NCI-H1930 (cell line): ENCODE results near the gene ZMYND12.
"Not testable (repeated sequence)": the region's sequence is repeated elsewhere in the genome, so short reads cannot be mapped to it uniquely, and the experiment has no call there.

Experiments used
- DNase-seq, 2 experiments: peaks; one replicate each; lab custom pipeline; 2025; lab: John Stamatoyannopoulos, UW

Gene ZMYND12, protein sequence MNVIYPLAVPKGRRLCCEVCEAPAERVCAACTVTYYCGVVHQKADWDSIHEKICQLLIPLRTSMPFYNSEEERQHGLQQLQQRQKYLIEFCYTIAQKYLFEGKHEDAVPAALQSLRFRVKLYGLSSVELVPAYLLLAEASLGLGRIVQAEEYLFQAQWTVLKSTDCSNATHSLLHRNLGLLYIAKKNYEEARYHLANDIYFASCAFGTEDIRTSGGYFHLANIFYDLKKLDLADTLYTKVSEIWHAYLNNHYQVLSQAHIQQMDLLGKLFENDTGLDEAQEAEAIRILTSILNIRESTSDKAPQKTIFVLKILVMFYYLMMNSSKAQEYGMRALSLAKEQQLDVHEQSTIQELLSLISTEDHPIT

DNA sequence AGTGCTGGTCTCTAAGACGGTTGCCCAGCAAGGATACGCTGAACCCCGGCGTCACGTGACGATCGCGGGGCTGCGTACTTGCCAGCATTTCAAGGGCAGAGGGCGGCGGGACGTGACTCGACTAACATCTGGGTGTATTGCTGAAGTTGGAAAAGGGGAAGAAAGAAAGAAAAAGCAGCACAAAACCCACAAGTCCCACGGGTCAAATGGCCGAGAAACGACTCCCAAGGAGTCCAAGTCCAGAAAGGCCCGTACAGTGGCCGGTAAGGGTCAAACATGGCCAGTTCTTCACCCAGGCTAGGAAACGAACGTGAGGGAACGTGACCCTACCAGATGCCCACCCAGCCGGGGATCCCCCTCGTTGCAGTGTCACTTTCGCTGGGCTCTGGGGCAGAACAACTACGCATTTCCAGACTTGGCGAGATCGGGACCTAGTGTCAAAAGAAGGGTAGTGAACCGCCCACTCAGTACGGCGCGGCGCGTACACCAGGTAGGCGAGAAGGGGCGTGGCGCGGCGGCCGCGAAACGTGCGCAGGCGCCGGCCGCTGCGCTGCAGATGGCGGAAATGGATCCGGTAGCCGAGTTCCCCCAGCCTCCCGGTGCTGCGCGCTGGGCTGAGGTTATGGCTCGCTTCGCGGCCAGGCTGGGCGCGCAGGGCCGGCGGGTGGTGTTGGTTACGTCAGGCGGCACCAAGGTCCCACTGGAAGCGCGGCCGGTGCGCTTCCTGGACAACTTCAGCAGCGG, at the start of gene ZMYND12, which contains the start of gene PPCS:
Gene ZMYND12 (minus strand): TSS at position 13 of the 744 bp plus-strand sequence. CDS start 25 bp downstream, outside the sequence.
Gene PPCS (plus strand): TSS at position 534 of the 744 bp plus-strand sequence. CDS start 23 bp downstream, at position 557.
- DNase-seq = peak; percentile 79 to 88

- DNase-seq = no peak
These were observed 48.8 kb upstream of the ZMYND12 start for GRCh38 chr1:42504535-42505128.

- DNase-seq = not testable (repeated sequence)
These were observed 46.2 kb upstream of the ZMYND12 start for GRCh38 chr1:42502031-42502430.

DNA sequence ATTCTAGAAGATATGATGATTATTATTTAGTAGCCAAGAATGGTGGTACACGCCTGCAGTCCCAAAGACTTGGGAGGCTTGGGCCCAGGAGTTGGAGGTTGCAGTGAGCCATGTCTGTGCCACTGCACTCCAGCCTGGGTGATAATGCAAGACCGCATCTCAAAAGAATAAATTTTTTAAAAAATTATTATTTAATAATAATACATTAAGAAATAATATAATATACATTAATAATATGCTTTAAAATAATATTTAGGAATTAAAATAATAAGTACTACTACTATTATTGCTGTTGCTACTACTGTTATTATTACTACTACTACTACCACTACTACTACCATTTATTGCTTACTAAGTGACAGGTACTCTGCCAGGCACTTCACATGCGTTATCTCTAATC, 34.4 kb upstream of the ZMYND12 start:
- DNase-seq = no peak

DNA sequence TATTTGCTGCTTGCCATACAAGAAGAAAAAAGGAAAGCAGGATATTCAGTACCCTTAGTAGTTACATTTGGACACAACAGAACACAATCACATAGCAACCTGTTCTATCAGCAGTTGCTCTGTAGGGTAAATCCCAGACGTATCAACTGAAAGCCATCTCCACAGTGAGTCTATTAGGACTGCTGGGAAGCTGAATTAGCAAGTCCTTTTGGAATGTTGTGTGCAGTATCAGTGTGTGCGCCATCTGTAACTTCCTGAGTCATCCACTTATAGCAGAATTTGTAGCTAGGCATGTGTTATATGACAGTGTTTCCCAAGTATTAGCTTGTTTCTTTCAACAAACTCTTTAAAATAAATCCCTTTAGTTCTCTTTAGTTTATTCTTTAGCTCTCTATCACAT, 28.6 kb upstream of the ZMYND12 start:
- no peak for DNase-seq

GRCh38 chr1:42482635-42483153, 26.9 kb upstream of the ZMYND12 start:
- DNase-seq = no peak

DNA sequence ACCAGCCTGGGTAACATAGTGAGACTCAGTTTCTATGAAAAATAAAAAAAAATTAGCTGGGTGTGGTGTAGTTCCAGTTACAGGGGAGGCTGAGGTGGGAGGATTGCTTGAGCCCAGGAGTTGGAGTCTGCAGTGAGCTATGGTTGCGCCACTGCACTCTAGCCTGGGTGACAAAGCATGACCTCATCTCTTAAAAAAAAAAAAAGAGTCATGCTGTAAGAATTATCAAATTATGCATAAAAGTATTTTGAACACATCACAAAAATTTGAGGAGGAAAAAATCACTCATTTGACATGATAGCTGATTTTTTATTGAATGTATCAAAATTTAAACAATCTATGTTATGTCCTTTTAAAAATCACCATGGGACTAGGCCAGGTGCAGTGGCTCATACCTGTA, 25.1 kb upstream of the ZMYND12 start:
- no peak for DNase-seq

- peak in 1 of 2 experiments; percentile 10 for DNase-seq
These were observed 23.8 kb upstream of the ZMYND12 start for GRCh38 chr1:42479621-42480020.

GRCh38 chr1:42477775-42478174, 22.0 kb upstream of the ZMYND12 start:
- no peak for DNase-seq

DNA sequence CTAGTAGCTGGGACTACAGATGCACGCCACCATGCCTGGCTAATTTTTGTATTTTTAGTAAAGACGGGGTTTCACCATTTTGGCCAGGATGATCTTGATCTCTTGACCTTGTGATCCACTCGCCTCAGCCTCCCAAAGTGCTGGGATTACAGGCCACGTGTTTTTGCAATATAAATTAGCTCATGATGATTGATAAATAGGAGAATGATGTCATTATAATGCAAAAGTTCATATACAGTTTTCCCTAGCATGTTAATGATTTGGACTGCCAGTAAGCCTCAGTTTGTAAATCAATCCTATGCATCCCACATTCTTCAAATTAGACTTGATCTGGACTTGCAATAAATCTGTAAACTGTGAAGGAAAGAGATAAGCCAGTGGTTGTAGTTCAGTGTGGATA, 21.5 kb upstream of the ZMYND12 start:
- not testable (repeated sequence) for DNase-seq

GRCh38 chr1:42476605-42477004, 20.8 kb upstream of the ZMYND12 start:
- no peak for DNase-seq

- no peak for DNase-seq
These were observed 13.9 kb upstream of the ZMYND12 start for GRCh38 chr1:42469727-42470126.

GRCh38 chr1:42466030-42466429, 10.2 kb upstream of the ZMYND12 start:
- no peak for DNase-seq

GRCh38 chr1:42463921-42464320, 8.1 kb upstream of the ZMYND12 start:
- DNase-seq = no peak

- peak; percentile 97 to 99 for DNase-seq
These were observed 7.3 kb upstream of the ZMYND12 start, which contains the start of gene CCDC30 for GRCh38 chr1:42462828-42463763. Gene CCDC30 (plus strand): TSS chr1:42463286. CDS start chr1:42480552, 17,266 bp downstream.

GRCh38 chr1:42461196-42461595, 5.4 kb upstream of the ZMYND12 start:
- DNase-seq = no peak

GRCh38 chr1:42456754-42457089, 900 bp upstream of the ZMYND12 start:
- DNase-seq = no peak

DNA sequence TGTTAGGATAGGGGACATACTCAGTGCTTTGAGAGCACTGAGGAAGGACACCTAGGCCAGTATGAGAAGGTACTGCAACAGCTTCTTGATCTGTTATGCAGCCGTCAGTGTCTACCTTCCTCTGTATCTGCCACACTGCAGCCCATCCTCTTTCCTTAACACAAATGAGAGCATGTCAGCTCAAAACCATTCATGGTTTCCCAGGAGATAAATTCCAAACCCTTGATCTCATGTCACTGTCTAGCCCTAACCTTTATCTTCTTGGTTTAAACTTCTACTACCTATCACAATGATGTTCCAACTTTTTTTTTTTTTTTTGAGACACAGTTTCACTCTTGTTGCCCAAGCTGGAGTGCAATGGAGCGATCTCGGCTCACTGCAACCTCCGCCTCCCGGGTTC, 1.4 kb downstream of the ZMYND12 start:
- DNase-seq = no peak

DNA sequence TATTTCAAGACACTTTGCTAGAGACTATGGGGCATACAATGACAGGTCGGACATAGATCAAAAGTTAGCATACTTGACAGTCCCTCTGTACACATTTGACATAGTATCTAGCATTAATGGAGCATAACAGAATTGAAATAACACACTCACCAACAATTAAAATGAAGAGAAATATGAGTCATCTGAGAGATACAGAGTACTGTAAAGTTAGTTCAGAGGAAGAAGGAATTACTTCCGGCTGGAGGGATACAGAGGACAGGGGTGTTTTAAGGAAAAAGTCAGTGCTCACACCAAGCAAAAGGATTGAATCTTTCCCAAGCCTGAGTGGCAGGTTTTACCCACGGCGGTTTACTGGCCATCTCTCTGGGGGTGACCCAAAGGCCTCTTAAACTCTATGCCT, 2.4 kb downstream of the ZMYND12 start:
- no peak for DNase-seq

GRCh38 chr1:42450061-42450460, 5.8 kb downstream of the ZMYND12 start:
- no peak for DNase-seq

DNA sequence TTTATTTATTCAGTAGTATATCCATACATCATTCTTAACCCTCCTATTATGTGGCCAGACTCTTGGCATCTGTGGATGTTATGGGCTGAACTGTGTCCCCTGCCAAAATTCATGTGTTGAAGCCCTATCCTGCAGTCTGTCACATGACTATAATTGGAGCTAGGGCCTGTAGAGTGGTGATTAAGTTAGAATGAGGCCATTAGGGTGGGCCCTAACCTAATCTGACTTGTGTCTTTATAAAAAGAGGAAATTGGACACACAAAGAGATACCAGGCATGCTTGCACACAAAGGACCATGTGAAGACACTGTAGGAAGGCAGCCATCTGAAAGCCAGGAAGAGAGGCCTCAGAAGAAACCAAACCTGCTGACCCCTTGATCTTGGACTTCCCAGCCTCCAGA, 6.6 kb downstream of the ZMYND12 start:
- no peak for DNase-seq
